Natural killer cell (primary cell): Measurements from ENCODE around the gene DNAH1. TPM values are rescaled to one million over a fixed set of nuclear protein-coding genes. Genes with fewer than 3 reads are reported as not detected.

Experiments used
- ATAC-seq, 3 donors: fragments of 150-1000 bp in 2 of 3; fragments of 200-7000 bp in 1 of 3; cut with Tn5 transposase; 1 replicate in 1 of 3; 2 replicates in 2 of 3; pipeline ENCODE4 v1.10.0; 2021; ENCODE audit warnings: mild to moderate bottlenecking in 2 of 3, moderate library complexity in 2 of 3
- DNase-seq, 2 donors: peaks; one replicate each; pipeline versions ENCODE4 v3.0.0 to v3.0.0-alpha.2; 2013 to 2021; ENCODE audit warnings: mixed read lengths in 1 of 2
- H3K27ac ChIP-seq: one replicate; pipeline ENCODE4 v1.5.1; 2013; ENCODE audit warnings: mild to moderate bottlenecking, low read length
- H3K27me3 ChIP-seq: one replicate; pipeline ENCODE4 v1.6.1; 2013; ENCODE audit warnings: low read length; ENCODE audit not compliant: control insufficient read depth, insufficient read depth
- H3K36me3 ChIP-seq: one replicate; pipeline ENCODE4 v1.6.1; 2013; ENCODE audit warnings: low read length; ENCODE audit not compliant: control insufficient read depth, insufficient read depth
- H3K4me1 ChIP-seq: one replicate; pipeline ENCODE4 v1.6.1; 2013; ENCODE audit warnings: low read length; ENCODE audit not compliant: control insufficient read depth, insufficient read depth
- H3K4me3 ChIP-seq: one replicate; pipeline ENCODE4 v1.5.1; 2013; ENCODE audit warnings: low read length
- H3K9me3 ChIP-seq: one replicate; pipeline ENCODE4 v1.6.1; 2013; ENCODE audit warnings: low read length; ENCODE audit not compliant: control insufficient read depth, insufficient read depth
- H3K27ac Mint-ChIP-seq, 2 donors: one replicate each; pipeline ENCODE4 v1.8.0; 2022; ENCODE audit warnings: mild to moderate bottlenecking in 2 of 2, mixed read lengths in 2 of 2, moderate library complexity in 1 of 2
- H3K27me3 Mint-ChIP-seq, 2 donors: one replicate each; pipeline ENCODE4 v1.8.0; 2022; ENCODE audit warnings: low read depth in 2 of 2, mixed read lengths in 2 of 2
- H3K36me3 Mint-ChIP-seq: one replicate; pipeline ENCODE4 v1.8.0; 2022; ENCODE audit warnings: mixed read lengths
- H3K4me1 Mint-ChIP-seq, 2 donors: one replicate each; pipeline ENCODE4 v1.8.0; 2022; ENCODE audit warnings: mixed read lengths in 2 of 2
- H3K4me3 Mint-ChIP-seq: one replicate; pipeline ENCODE4 v1.8.0; 2022; ENCODE audit warnings: mild to moderate bottlenecking, moderate library complexity, mixed read lengths
- H3K9me3 Mint-ChIP-seq, 2 donors: one replicate each; pipeline ENCODE4 v1.8.0; 2022; ENCODE audit warnings: mixed read lengths in 2 of 2
- CTCF ChIP-seq: fragments of 200-600 bp; IDR thresholded peaks from one replicate; pipeline ENCODE4 v1.8.0; 2022; ENCODE audit warnings: antibody characterized with exemption
- WGBS: methylation state at CpG from one replicate; pipeline ENCODE4 v1.1.7; 2013; ENCODE audit warnings: missing lambda C conversion rate; ENCODE audit not compliant: insufficient coverage; 5-methylcytosine and 5-hydroxymethylcytosine counted together
- intact Hi-C: fragments of 100-400 bp; cut with micrococcal nuclease; formaldehyde crosslinking; loops from one replicate; pipeline ENCODE4 v1.14.2; 2022
- total RNA-seq, 4 donors: library from RNA; stranded (reverse); fragments of 120-200 nt in 1 of 4; gene quantifications; one replicate each; pipeline versions ENCODE4 v1.2.3 to v1.2.4, GENCODE V29; 2013 to 2022

The DNAH1 gene
- total RNA-seq, 3 donors from 2014 or later (not counting 1 experiment from before 2014, with no cell fraction given), result 72.3 to 81.7 (median 74.2) TPM

- Mint-ChIP-seq H3K9me3 (no peaks in the 10 kb centered on the region), H3K27me3 (no peaks in the 10 kb centered on the region), H3K4me1 (peaks cover 7% of the 10 kb centered on the region in 2 donors), H3K27ac (peak overlapping the region in 1 of 2 donors; percentile 11), H3K36me3 (peaks cover 5% of the 10 kb centered on the region), H3K4me3 (no peak overlapping the region)
- H3K9me3 ChIP-seq, result no peaks in the 10 kb centered on the region
- no peak overlapping the region for H3K4me3 ChIP-seq
- intact Hi-C loops, result loop anchor here (1.0 to 5.0 kb wide), 4 partner anchors 48 to 337 kb away; no protein-coding TSS in a partner anchor
- no peaks in the 10 kb centered on the region for H3K27me3 ChIP-seq
- WGBS, result 13% methylated on average over 3 of the region's 3 CpGs
- peak; percentile 84 for TF ChIP-seq CTCF
- peaks cover 11% of the 10 kb centered on the region for H3K36me3 ChIP-seq
- H3K4me1 ChIP-seq, result no peaks in the 10 kb centered on the region
- H3K27ac ChIP-seq, result no peak overlapping the region
- peak; percentile 79 to 82 (median 81) for ATAC-seq
- DNase-seq, result peak in 1 of 2 donors; percentile 88
Measured at GRCh38 chr3:52339612-52340011, 23.5 kb downstream of the DNAH1 start.

GRCh38 chr3:52341123-52341522, 25.0 kb downstream of the DNAH1 start:
- Histone ChIP-seq H3K27me3 (no peaks in the 10 kb centered on the region), H3K36me3 (peaks cover 13% of the 10 kb centered on the region), H3K4me1 (no peaks in the 10 kb centered on the region), H3K9me3 (no peaks in the 10 kb centered on the region), H3K27ac (no peak overlapping the region), H3K4me3 (no peak overlapping the region)
- H3K27me3 Mint-ChIP-seq, result no peaks in the 10 kb centered on the region
- intact Hi-C loops, result no loop called here
- TF ChIP-seq CTCF, result no peak
- ATAC-seq (no peak), DNase-seq (no peak)
- H3K9me3 Mint-ChIP-seq, result no peaks in the 10 kb centered on the region
- no peak overlapping the region for H3K27ac Mint-ChIP-seq
- H3K36me3 Mint-ChIP-seq, result peaks cover 5% of the 10 kb centered on the region
- WGBS, result 71% methylated on average over 5 of the region's 5 CpGs
- no peak overlapping the region for H3K4me3 Mint-ChIP-seq
- H3K4me1 Mint-ChIP-seq, result peaks cover 7 to 9% of the 10 kb centered on the region in 2 donors

DNA sequence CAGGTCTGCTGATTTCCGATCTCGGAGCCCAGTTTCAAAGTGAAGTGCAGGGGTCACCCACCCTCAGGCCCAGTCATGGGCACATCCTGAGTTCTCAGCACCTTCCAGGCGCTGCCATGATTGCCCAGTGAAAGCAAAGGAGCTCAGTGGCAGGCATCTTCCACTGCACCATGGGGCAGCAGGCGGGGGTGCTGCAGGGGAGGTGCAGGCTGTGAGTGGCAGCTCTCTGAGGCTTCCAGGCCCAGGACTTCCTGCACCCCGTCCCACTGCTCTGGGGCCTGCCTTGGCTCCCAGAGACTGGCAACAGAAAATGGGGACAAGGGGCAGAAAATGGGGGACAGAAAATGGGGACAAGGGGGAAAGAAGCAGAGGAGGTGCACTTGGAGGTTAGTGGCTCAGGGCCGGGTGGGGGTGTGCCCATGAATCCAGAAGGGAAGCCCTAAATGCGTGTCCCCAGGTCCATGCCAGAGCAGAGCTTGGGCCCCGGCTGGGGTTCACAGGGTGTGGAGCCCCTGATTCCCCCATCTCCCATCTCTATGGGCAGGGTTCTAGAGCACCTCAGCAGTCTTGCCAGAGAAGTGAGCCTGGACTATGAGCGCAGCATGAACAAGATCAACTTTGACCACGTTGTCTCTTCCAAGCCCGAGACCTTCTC, 28.0 kb downstream of the DNAH1 start:
- Mint-ChIP-seq H3K27ac (no peak overlapping the region), H3K9me3 (no peaks in the 10 kb centered on the region), H3K4me1 (peaks cover 7 to 11% of the 10 kb centered on the region in 2 donors), H3K36me3 (peaks cover 5% of the 10 kb centered on the region), H3K4me3 (no peak overlapping the region), H3K27me3 (no peaks in the 10 kb centered on the region)
- Histone ChIP-seq H3K9me3 (no peaks in the 10 kb centered on the region), H3K27ac (no peak overlapping the region), H3K4me3 (no peak overlapping the region), H3K4me1 (no peaks in the 10 kb centered on the region), H3K27me3 (no peaks in the 10 kb centered on the region), H3K36me3 (peaks cover 21% of the 10 kb centered on the region)
- WGBS, result 91% methylated on average over 11 of the region's 11 CpGs
- TF ChIP-seq CTCF, result no peak
- ATAC-seq (no peak), DNase-seq (no peak)
- intact Hi-C loops, result no loop called here
